OCI-LY3 (cell line): Measurements from ENCODE around the gene TYW1B.
"Not testable (repeated sequence)": the region's sequence is repeated elsewhere in the genome, so short reads cannot be mapped to it uniquely, and the experiment has no call there.

ENCODE experiments used
- H2AFZ ChIP-seq: fragments of 200-600, 300-600 bp; shearing (Covaris generic); 2 replicates; pipeline ENCODE4 v1.6.0; 2014; ENCODE audit warnings: antibody characterized with exemption, low read depth, low read length
- H3K27ac ChIP-seq: fragments of 200-600, 300-600 bp; sonication (generic); 2 replicates; pipeline ENCODE4 v1.5.1; 2014; ENCODE audit warnings: mild to moderate bottlenecking, low read length, moderate library complexity, mixed read lengths
- H3K27me3 ChIP-seq: fragments of 200-600, 300-600 bp; sonication (generic); 2 replicates; pipeline ENCODE4 v1.6.1; 2014; ENCODE audit warnings: low read depth, low read length, mixed read lengths
- H3K36me3 ChIP-seq: fragments of 200-600, 300-600 bp; sonication (generic); replicated peaks from 2 replicates; pipeline ENCODE3; 2014; ENCODE audit warnings: low read depth, low read length, mixed read lengths
- H3K4me1 ChIP-seq: fragments of 300-600, 200-600 bp; sonication (generic); 2 replicates; pipeline ENCODE4 v1.6.1; 2014; ENCODE audit warnings: low read length, mixed read lengths
- H3K4me2 ChIP-seq: fragments of 200-600, 300-600 bp; sonication (generic); 2 replicates; pipeline ENCODE4 v1.6.1; 2014; ENCODE audit warnings: low read length, mixed read lengths
- H3K4me3 ChIP-seq: fragments of 300-600, 200-600 bp; sonication (generic); 2 replicates; pipeline ENCODE4 v1.5.1; 2014; ENCODE audit warnings: antibody characterized with exemption, mild to moderate bottlenecking, low read length, moderate library complexity
- H3K79me2 ChIP-seq: fragments of 300-600, 200-600 bp; shearing (Covaris generic); 2 replicates; pipeline ENCODE4 v1.6.1; 2014; ENCODE audit warnings: mild to moderate bottlenecking, low read length, mixed read lengths
- H3K9ac ChIP-seq: fragments of 300-600, 200-600 bp; shearing (Covaris generic); 2 replicates; pipeline ENCODE4 v1.6.0; 2014; ENCODE audit warnings: mild to moderate bottlenecking, low read length, moderate library complexity
- H3K9me3 ChIP-seq: fragments of 200-600, 300-600 bp; shearing (Covaris generic); 2 replicates; pipeline ENCODE4 v1.6.1; 2014; ENCODE audit warnings: low read length, mixed read lengths; ENCODE audit not compliant: insufficient read depth
- H4K20me1 ChIP-seq: fragments of 200-600, 300-600 bp; sonication (generic); 2 replicates; pipeline ENCODE4 v1.6.1; 2016; ENCODE audit warnings: low read length, mixed read lengths; ENCODE audit not compliant: insufficient read depth
- CTCF ChIP-seq: fragments of 200-600, 300-600 bp; sonication (generic); IDR thresholded peaks from 2 replicates; pipeline ENCODE4 v1.5.1; 2014; ENCODE audit warnings: antibody characterized with exemption, low read length, low read depth
- EZH2phosphoT487 ChIP-seq: fragments of 200-600 bp; shearing (Covaris generic); IDR thresholded peaks from 2 replicates; pipeline ENCODE4 v1.6.1; 2018; ENCODE audit warnings: antibody characterized with exemption, mixed run types, low read depth

The TYW1B gene

GRCh38 chr7:72805526-72806494 lies 22.2 kb downstream of the TYW1B start:
- no peak overlapping the region for H3K9ac ChIP-seq
- H3K27me3 ChIP-seq, result no peaks in the 10 kb centered on the region
- no peak overlapping the region for H2AFZ ChIP-seq
- no peak overlapping the region for H3K4me3 ChIP-seq
- TF ChIP-seq CTCF (no peak), EZH2phosphoT487 (no peak)
- H3K9me3 ChIP-seq, result no peaks in the 10 kb centered on the region
- no peak overlapping the region for H3K4me2 ChIP-seq
- H4K20me1 ChIP-seq, result no peaks in the 10 kb centered on the region
- no peak overlapping the region for H3K27ac ChIP-seq
- no peaks in the 10 kb centered on the region for H3K79me2 ChIP-seq
- peaks cover 6% of the 10 kb centered on the region for H3K36me3 ChIP-seq
- H3K4me1 ChIP-seq, result no peaks in the 10 kb centered on the region

GRCh38 chr7:72803778-72804177 lies 24.2 kb downstream of the TYW1B start:
- H3K4me3 ChIP-seq, result not testable (repeated sequence)

GRCh38 chr7:72801564-72801963 lies 26.4 kb downstream of the TYW1B start:
- H3K4me3 ChIP-seq, H3K36me3 ChIP-seq, H3K27ac ChIP-seq, H2AFZ ChIP-seq, H3K4me1 ChIP-seq, H3K9ac ChIP-seq, H4K20me1 ChIP-seq, H3K27me3 ChIP-seq, H3K79me2 ChIP-seq, H3K4me2 ChIP-seq, H3K9me3 ChIP-seq: not testable (repeated sequence)

More at GRCh38 chr7:72803778-72804177, 24.2 kb downstream of the TYW1B start:
- H3K36me3 ChIP-seq, H4K20me1 ChIP-seq, H3K79me2 ChIP-seq, H3K9me3 ChIP-seq, H3K27me3 ChIP-seq, H3K4me2 ChIP-seq, H3K27ac ChIP-seq, H2AFZ ChIP-seq, H3K4me1 ChIP-seq, H3K9ac ChIP-seq: not testable (repeated sequence)

- not testable (repeated sequence) for H3K79me2 ChIP-seq, H3K4me1 ChIP-seq, H3K4me2 ChIP-seq, H3K9ac ChIP-seq, H3K4me3 ChIP-seq, H3K36me3 ChIP-seq, H3K27me3 ChIP-seq, H3K9me3 ChIP-seq, H3K27ac ChIP-seq, H4K20me1 ChIP-seq, H2AFZ ChIP-seq
These were observed 32.6 kb downstream of the TYW1B start for GRCh38 chr7:72795401-72795800.

- H3K27me3 ChIP-seq, result no peaks in the 10 kb centered on the region
- no peak overlapping the region for H2AFZ ChIP-seq
- no peak overlapping the region for H3K9ac ChIP-seq
- H3K9me3 ChIP-seq, result no peaks in the 10 kb centered on the region
- H3K4me1 ChIP-seq, result peaks cover 2% of the 10 kb centered on the region; the same call in 1 of the 2 replicates
- no peak for TF ChIP-seq EZH2phosphoT487
- H3K4me2 ChIP-seq, result no peak overlapping the region
- H3K4me3 ChIP-seq, result no peak overlapping the region
- H4K20me1 ChIP-seq, result no peaks in the 10 kb centered on the region
- H3K27ac ChIP-seq, result no peak overlapping the region
- peaks cover 4% of the 10 kb centered on the region for H3K36me3 ChIP-seq
- H3K79me2 ChIP-seq, result no peaks in the 10 kb centered on the region
These were observed 34.2 kb downstream of the TYW1B start for GRCh38 chr7:72793791-72794190.

- H2AFZ ChIP-seq, H4K20me1 ChIP-seq: not testable (repeated sequence)
These were observed 37.3 kb downstream of the TYW1B start for GRCh38 chr7:72790698-72791060.

GRCh38 chr7:72790048-72790697 lies 37.8 kb downstream of the TYW1B start:
- not testable (repeated sequence) for H3K79me2 ChIP-seq, H3K4me3 ChIP-seq, H4K20me1 ChIP-seq, H3K27me3 ChIP-seq, H2AFZ ChIP-seq, H3K36me3 ChIP-seq, H3K9me3 ChIP-seq, H3K4me2 ChIP-seq, H3K27ac ChIP-seq, H3K4me1 ChIP-seq, H3K9ac ChIP-seq

More at GRCh38 chr7:72790698-72791060, 37.3 kb downstream of the TYW1B start:
- not testable (repeated sequence) for H3K4me1 ChIP-seq, H3K4me2 ChIP-seq, H3K27ac ChIP-seq, H3K27me3 ChIP-seq, H3K9ac ChIP-seq, H3K4me3 ChIP-seq, H3K79me2 ChIP-seq, H3K9me3 ChIP-seq, H3K36me3 ChIP-seq
